IPS DF 6.9 (cell line): Measurements from ENCODE around the gene BMP10.

Source experiments
- DNase-seq: peaks from one replicate; pipeline ENCODE4 v3.0.0-alpha.2; 2013; ENCODE audit warnings: low read depth, low spot score
- H3K27ac ChIP-seq: one replicate; pipeline ENCODE4 v1.5.1; 2013; ENCODE audit warnings: low read length, control low read depth
- H3K27me3 ChIP-seq: 2 replicates; pipeline ENCODE4 v1.6.1; 2013; ENCODE audit warnings: mild to moderate bottlenecking, low read length; ENCODE audit not compliant: control insufficient read depth, insufficient read depth
- H3K36me3 ChIP-seq: 2 replicates; pipeline ENCODE4 v1.6.1; 2013; ENCODE audit warnings: low read length; ENCODE audit not compliant: control insufficient read depth, insufficient read depth
- H3K4me1 ChIP-seq: 2 replicates; pipeline ENCODE4 v1.6.1; 2013; ENCODE audit warnings: low read length; ENCODE audit not compliant: control insufficient read depth, insufficient read depth
- H3K4me3 ChIP-seq: 2 replicates; pipeline ENCODE4 v1.5.1; 2013; ENCODE audit warnings: mild to moderate bottlenecking, low read length
- H3K9me3 ChIP-seq: 2 replicates; pipeline ENCODE4 v1.6.1; 2013; ENCODE audit warnings: low read length, inconsistent platforms; ENCODE audit not compliant: control insufficient read depth, insufficient read depth
- WGBS: extraction: QIAGEN DNeasy Blood & Tissue Kit; methylation state at CpG from one replicate; pipeline ENCODE4 v1.1.7; 2013; ENCODE audit warnings: mixed read lengths, missing lambda C conversion rate; ENCODE audit not compliant: insufficient read length, insufficient coverage; 5-methylcytosine and 5-hydroxymethylcytosine counted together

BMP10 gene

GRCh38 chr2:68853915-68854314 lies 17.3 kb downstream of the BMP10 start:
- no peak for DNase-seq
- WGBS: no CpG with 5 or more reads among the region's 4 CpGs
- no peaks in the 10 kb centered on the region for H3K9me3 ChIP-seq
- H3K36me3 ChIP-seq: no peaks in the 10 kb centered on the region
- no peak overlapping the region for H3K4me3 ChIP-seq
- no peaks in the 10 kb centered on the region for H3K27me3 ChIP-seq
- H3K27ac ChIP-seq: no peak overlapping the region
- no peaks in the 10 kb centered on the region for H3K4me1 ChIP-seq

DNA sequence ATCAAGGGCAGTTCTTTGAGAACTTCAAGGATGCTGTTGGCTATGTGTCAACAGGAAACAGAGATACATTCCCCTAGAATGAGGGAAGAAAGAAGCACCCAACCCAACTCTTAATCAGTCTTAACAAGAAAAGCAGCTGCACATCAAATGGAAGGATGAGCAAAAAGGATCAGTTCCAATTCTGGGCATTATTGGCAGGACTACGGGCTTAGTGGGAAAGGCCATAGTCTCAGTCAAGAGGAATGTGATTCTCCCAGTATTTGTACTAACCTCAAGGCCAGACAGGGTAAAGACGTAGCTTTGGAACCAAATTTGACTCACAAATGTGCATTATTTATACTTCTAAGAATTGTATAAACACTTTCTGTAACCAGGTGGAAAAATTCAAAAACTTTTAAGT lies 18.2 kb downstream of the BMP10 start:
- no peak for DNase-seq
- H3K4me1 ChIP-seq: no peaks in the 10 kb centered on the region
- no peaks in the 10 kb centered on the region for H3K36me3 ChIP-seq
- no CpG with 5 or more reads among the region's 2 CpGs for WGBS
- H3K27ac ChIP-seq: no peak overlapping the region
- H3K4me3 ChIP-seq: no peak overlapping the region
- H3K27me3 ChIP-seq: no peaks in the 10 kb centered on the region
- H3K9me3 ChIP-seq: no peaks in the 10 kb centered on the region

DNA sequence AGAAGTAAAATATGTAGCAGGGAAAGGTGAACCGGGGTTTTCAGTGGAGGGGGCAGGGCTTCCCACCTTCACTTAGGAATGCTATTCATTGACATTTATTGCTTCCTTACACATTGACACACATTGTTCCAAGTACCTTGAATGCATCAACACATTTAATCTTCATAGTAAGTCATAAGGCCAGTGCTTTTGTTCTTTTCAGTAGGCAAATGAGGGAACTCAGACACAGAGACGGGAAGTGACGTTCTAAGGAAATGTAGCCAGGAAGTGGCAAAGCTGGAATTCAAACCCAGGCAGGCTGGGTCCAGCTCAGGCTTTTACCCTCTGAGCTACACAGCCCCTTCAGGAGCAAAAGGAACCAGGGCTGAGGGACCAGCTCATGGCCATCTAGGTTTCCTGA lies 20.7 kb downstream of the BMP10 start:
- no peak overlapping the region for H3K4me3 ChIP-seq
- no peaks in the 10 kb centered on the region for H3K4me1 ChIP-seq
- DNase-seq: no peak
- H3K36me3 ChIP-seq: no peaks in the 10 kb centered on the region
- no peaks in the 10 kb centered on the region for H3K27me3 ChIP-seq
- no CpG with 5 or more reads among the region's 3 CpGs for WGBS
- no peaks in the 10 kb centered on the region for H3K9me3 ChIP-seq
- no peak overlapping the region for H3K27ac ChIP-seq

DNA sequence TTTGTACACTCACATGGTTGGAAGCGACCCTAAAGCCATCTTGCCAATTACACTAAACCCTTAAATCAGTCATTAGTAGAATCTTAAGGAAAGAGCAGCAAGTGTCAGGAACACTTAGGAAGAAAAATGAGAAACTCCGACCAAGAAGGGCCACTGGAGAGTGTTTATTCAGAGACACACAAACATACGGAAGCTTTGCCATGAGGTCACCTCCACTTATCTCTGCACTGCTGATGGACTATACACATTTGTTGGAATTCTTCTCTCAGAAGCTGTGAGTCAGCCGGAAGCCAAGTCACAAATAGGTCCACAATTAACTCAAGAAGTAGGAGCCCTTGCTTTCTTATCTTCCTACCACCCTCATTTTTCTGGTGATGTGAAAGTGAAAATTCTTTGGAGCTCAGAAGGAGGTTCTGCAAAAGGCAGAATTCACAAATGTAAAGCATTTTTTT lies 21.6 kb downstream of the BMP10 start:
- Histone ChIP-seq H3K9me3 (no peaks in the 10 kb centered on the region), H3K4me3 (no peak overlapping the region), H3K36me3 (no peaks in the 10 kb centered on the region), H3K27me3 (no peaks in the 10 kb centered on the region), H3K4me1 (no peaks in the 10 kb centered on the region), H3K27ac (no peak overlapping the region)
- WGBS: no CpG with 5 or more reads among the region's 4 CpGs
- no peak for DNase-seq

DNA sequence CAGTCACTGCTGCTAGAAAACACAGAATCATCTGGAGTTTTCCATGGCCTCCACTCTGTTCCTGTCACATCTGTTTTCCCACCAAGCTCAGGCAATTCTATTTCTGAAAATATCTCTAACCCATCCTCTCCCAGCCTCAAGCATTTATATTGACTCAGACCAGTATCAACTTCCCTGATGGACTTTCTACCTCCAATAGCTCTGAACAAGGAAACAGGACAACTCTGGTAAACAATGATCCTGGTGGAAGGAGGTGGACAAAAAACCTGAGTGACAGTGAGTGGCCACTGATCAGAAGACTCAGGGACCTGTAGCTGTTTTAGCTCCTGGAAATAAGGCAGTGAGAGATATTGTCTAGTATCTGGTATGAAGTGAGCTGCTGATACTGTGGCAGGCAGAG lies 23.4 kb downstream of the BMP10 start:
- Histone ChIP-seq H3K27me3 (no peaks in the 10 kb centered on the region), H3K4me3 (no peak overlapping the region), H3K27ac (no peak overlapping the region), H3K9me3 (no peaks in the 10 kb centered on the region), H3K36me3 (no peaks in the 10 kb centered on the region), H3K4me1 (no peaks in the 10 kb centered on the region)
- DNase-seq: no peak

- H3K9me3 ChIP-seq: no peaks in the 10 kb centered on the region
- H3K4me3 ChIP-seq: no peak overlapping the region
- no peaks in the 10 kb centered on the region for H3K36me3 ChIP-seq
- H3K4me1 ChIP-seq: no peaks in the 10 kb centered on the region
- H3K27me3 ChIP-seq: no peaks in the 10 kb centered on the region
- DNase-seq: no peak
- no peak overlapping the region for H3K27ac ChIP-seq
- WGBS: no CpG with 5 or more reads among the region's 3 CpGs
Observed at GRCh38 chr2:68846091-68846490, 25.1 kb downstream of the BMP10 start.

- H3K27me3 ChIP-seq: no peaks in the 10 kb centered on the region
- no peaks in the 10 kb centered on the region for H3K4me1 ChIP-seq
- H3K4me3 ChIP-seq: no peak overlapping the region
- H3K27ac ChIP-seq: no peak overlapping the region
- no peaks in the 10 kb centered on the region for H3K36me3 ChIP-seq
- no CpG with 5 or more reads among the region's 2 CpGs for WGBS
- no peak for DNase-seq
- no peaks in the 10 kb centered on the region for H3K9me3 ChIP-seq
Observed at GRCh38 chr2:68845043-68845442, 26.2 kb downstream of the BMP10 start.

- no peak overlapping the region for H3K27ac ChIP-seq
- no CpG with 5 or more reads among the region's 2 CpGs for WGBS
- peak; percentile 29 for DNase-seq
Observed at GRCh38 chr2:68839260-68839833, 31.9 kb downstream of the BMP10 start.

DNA sequence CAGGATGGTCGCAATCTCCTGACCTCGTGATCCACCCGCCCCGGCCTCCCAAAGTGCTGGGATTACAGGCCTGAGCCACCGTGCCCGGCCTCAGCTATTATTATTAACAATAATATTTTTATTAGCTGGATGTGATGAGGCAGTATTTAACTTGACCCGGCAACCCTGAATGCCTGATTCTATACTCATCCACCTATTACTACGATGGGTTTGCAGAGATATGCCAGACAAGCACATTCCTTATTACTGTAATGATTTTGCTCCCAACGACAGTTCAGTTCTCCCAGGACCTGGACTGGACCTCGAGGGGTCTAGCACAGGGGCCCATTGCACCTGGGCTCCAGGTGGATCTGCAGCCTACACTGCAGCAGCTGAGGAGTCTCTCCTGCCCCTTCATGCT lies 32.6 kb downstream of the BMP10 start:
- Histone ChIP-seq H3K4me3 (no peak overlapping the region), H3K4me1 (no peaks in the 10 kb centered on the region)
- no CpG with 5 or more reads among the region's 10 CpGs for WGBS

More at GRCh38 chr2:68839260-68839833, 31.9 kb downstream of the BMP10 start:
- Histone ChIP-seq H3K4me1 (no peaks in the 10 kb centered on the region), H3K36me3 (no peaks in the 10 kb centered on the region), H3K27me3 (no peaks in the 10 kb centered on the region), H3K9me3 (no peaks in the 10 kb centered on the region), H3K4me3 (no peak overlapping the region)

GRCh38 chr2:68837861-68838341 lies 33.3 kb downstream of the BMP10 start:
- no peak for DNase-seq
- no peaks in the 10 kb centered on the region for H3K9me3 ChIP-seq
- no peak overlapping the region for H3K4me3 ChIP-seq
- no peaks in the 10 kb centered on the region for H3K4me1 ChIP-seq
- no peaks in the 10 kb centered on the region for H3K27me3 ChIP-seq
- H3K27ac ChIP-seq: no peak overlapping the region
- no CpG with 5 or more reads among the region's 3 CpGs for WGBS
- H3K36me3 ChIP-seq: no peaks in the 10 kb centered on the region

More for the DNA sequence above, 32.6 kb downstream of the BMP10 start:
- DNase-seq: no peak
- H3K36me3 ChIP-seq: no peaks in the 10 kb centered on the region
- H3K27me3 ChIP-seq: no peaks in the 10 kb centered on the region
- no peaks in the 10 kb centered on the region for H3K9me3 ChIP-seq
- H3K27ac ChIP-seq: no peak overlapping the region

DNA sequence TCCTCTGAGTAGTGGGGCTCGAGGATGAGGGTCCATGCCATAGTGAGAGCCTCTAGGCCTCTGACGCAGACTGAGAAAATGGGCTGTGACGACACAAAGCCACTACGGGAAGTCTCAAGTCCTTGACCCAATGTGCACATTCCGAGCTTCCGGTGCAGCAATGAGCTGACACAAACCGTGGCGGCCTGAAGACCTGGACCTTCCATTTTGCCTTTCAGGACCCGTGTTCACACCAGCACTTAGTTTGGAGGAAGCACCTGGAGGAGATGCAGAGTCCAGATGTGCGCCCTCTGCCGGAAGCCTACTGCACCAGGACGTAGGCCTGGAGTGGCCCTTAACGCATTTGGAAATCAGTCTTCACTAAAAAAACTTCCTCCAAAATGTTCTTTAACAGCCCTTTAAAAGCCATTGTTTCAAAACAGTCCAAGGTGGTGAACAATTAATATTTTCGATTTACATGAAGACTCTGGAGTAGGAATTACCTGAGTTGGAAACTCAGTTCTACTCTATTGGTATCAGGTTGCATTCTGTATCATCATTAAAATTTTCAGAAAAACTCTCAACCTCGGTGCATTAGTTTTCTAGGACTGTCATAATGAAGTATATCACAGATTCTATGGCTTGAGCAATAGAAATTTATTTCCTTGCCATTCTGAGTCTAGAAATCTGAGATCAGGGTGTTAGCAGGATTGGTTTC lies 33.9 kb downstream of the BMP10 start:
- DNase-seq: peak; percentile 50
- no peaks in the 10 kb centered on the region for H3K9me3 ChIP-seq
- H3K4me3 ChIP-seq: no peak overlapping the region
- H3K4me1 ChIP-seq: no peaks in the 10 kb centered on the region
- H3K36me3 ChIP-seq: no peaks in the 10 kb centered on the region
- no CpG with 5 or more reads among the region's 15 CpGs for WGBS
- no peak overlapping the region for H3K27ac ChIP-seq
- H3K27me3 ChIP-seq: no peaks in the 10 kb centered on the region
